ENCODE measurements around the gene IL18R1. TPM values are rescaled to one million over a fixed set of nuclear protein-coding genes. Genes with fewer than 3 reads are reported as not detected.

The IL18R1 gene
- total and polyA plus RNA-seq, 2 donors (not counting 3 experiments of a cell fraction or from before 2014, with no cell fraction given), result 2.9 to 3.6 TPM

DNA sequence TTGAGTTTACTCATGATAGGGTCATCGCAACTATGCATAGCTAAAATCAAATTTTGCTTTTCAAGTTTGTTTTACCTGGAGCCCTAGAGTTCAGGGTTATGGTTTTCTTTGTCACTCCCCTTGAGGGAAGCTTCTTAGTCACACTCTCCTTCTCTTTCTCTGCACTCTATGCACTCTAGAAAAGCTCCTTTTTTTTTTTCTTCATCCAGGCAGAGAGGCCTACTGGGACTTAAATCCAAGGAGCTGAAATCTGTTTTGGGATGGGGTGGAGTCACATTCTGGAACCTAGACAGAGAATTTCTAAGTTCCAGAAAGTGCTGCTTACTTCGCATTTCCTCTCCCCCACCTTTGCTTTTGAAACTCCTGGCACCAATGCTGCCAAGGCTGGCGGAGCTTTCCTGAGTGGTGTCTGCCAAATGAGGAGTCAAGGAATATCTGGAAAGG, 19.1 kb upstream of the IL18R1 start:
- POLR2A ChIA-PET, result no interaction called here
- no peaks in the 10 kb centered on the region for H3K9me1 ChIP-seq (replicated peaks; ENCODE audit: control insufficient read depth, extremely low read depth, insufficient read depth, low read length)
- dilution Hi-C loops (cut with MboI; ENCODE audit: extremely low pct_ligation_motif_present, low sequenced_read_pairs) (no loop called here), intact Hi-C loops (cut with micrococcal nuclease) (loop anchor here (1.0 to 5.0 kb wide), 2 partner anchors 19 to 79 kb away; partner anchors contain the start of gene IL18R1)
- H3K27ac ChIP-seq (ENCODE audit: insufficient read depth, low read depth, low read length), result peak overlapping the region; percentile 99
- H4K20me1 ChIP-seq (replicated peaks; ENCODE audit: control insufficient read depth, extremely low read depth, insufficient read depth, low read length), result no peaks in the 10 kb centered on the region
- peaks cover 0 to 2% of the 10 kb centered on the region in 2 experiments for H3K36me3 ChIP-seq (ENCODE audit: control insufficient read depth in 2 of 2, extremely low read depth in 1 of 2, insufficient read depth in 2 of 2, low read length in 2 of 2)
- no peak for TF ChIP-seq GATA2 (IDR thresholded peaks at IDR 0.05; ENCODE audit: insufficient read depth, insufficient read length, low read depth, low read length)
- TF ChIP-seq FOS (IDR thresholded peaks at IDR 0.05; ENCODE audit: borderline replicate concordance, insufficient read depth, low read length), result no peak
- TF ChIP-seq JUN (IDR thresholded peaks at IDR 0.05; ENCODE audit: borderline replicate concordance, insufficient read depth, insufficient read length, low read depth), result no peak
- TF ChIP-seq, protein P1, sequence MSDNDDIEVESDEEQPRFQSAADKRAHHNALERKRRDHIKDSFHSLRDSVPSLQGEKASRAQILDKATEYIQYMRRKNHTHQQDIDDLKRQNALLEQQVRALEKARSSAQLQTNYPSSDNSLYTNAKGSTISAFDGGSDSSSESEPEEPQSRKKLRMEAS (IDR thresholded peaks at IDR 0.05; ENCODE audit: insufficient read depth, insufficient read length), result no peak
- TF ChIP-seq, protein P2, sequence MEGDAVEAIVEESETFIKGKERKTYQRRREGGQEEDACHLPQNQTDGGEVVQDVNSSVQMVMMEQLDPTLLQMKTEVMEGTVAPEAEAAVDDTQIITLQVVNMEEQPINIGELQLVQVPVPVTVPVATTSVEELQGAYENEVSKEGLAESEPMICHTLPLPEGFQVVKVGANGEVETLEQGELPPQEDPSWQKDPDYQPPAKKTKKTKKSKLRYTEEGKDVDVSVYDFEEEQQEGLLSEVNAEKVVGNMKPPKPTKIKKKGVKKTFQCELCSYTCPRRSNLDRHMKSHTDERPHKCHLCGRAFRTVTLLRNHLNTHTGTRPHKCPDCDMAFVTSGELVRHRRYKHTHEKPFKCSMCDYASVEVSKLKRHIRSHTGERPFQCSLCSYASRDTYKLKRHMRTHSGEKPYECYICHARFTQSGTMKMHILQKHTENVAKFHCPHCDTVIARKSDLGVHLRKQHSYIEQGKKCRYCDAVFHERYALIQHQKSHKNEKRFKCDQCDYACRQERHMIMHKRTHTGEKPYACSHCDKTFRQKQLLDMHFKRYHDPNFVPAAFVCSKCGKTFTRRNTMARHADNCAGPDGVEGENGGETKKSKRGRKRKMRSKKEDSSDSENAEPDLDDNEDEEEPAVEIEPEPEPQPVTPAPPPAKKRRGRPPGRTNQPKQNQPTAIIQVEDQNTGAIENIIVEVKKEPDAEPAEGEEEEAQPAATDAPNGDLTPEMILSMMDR (IDR thresholded peaks at IDR 0.05; ENCODE audit: extremely low read depth in 1 of 2, insufficient read depth in 1 of 2, low read depth in 1 of 2, low read length in 2 of 2), result no peak
- TF ChIP-seq EZH2 (IDR thresholded peaks at IDR 0.05; ENCODE audit: borderline replicate concordance, low read depth, low read length, severe bottlenecking), result no peak
- no peak for TF ChIP-seq MYC (IDR thresholded peaks at IDR 0.05; ENCODE audit: low read depth, low read length)
- no peak for TF ChIP-seq POLR2A (IDR thresholded peaks at IDR 0.05; ENCODE audit: low read depth, low read length)
- TF ChIP-seq POLR2AphosphoS5 (IDR thresholded peaks at IDR 0.05; ENCODE audit: insufficient read depth, low read depth, low read length), result no peak
- TSS peak; percentile 90 for BruUV-seq (replicated peaks)
- H3K4me2 ChIP-seq (ENCODE audit: insufficient read depth, low read length), result peak overlapping the region; percentile 98
- peak; percentile 49 for FAIRE-seq
- peak overlapping the region; percentile 52 for H2AFZ ChIP-seq (ENCODE audit: low read depth, low read length)
- peaks cover 56% of the 10 kb centered on the region for H3K4me1 ChIP-seq (ENCODE audit: control insufficient read depth, extremely low read depth, insufficient read depth, low read length)
- no peaks in the 10 kb centered on the region for H3K9me3 ChIP-seq (replicated peaks; ENCODE audit: control insufficient read depth, insufficient read depth, low read length)
- H3K79me2 ChIP-seq (ENCODE audit: control insufficient read depth, insufficient read depth, low read length), result peaks cover 30% of the 10 kb centered on the region
- H3K27me3 ChIP-seq (ENCODE audit: control insufficient read depth in 2 of 2, insufficient read depth in 2 of 2, low read length in 2 of 2), result no peaks in the 10 kb centered on the region
- peak overlapping the region; percentile 91 for H3K9ac ChIP-seq (replicated peaks; ENCODE audit: extremely low read depth, insufficient read depth, low read length)
- CTCF ChIA-PET, result interaction anchor here (0.9 to 2.7 kb wide), 14 partner anchors 12 to 316 kb away, joined by 3 to 21 read pairs (median 6); partner anchors contain the start of genes IL18R1 and IL1RL1
- DNase-seq (ENCODE audit: low read depth, low spot score), result peak; percentile 68
- H3K4me3 ChIP-seq (replicated peaks in 1 of 3; ENCODE audit: insufficient read depth in 1 of 3, low read depth in 1 of 3, low read length in 3 of 3), result peak overlapping the region in 2 of 3 experiments; percentile 74 to 95

All from endothelial cell of umbilical vein (primary cell).